ENCODE measurements around the gene ATAD3B. TPM values are rescaled to one million over a fixed set of nuclear protein-coding genes. Genes with fewer than 3 reads are reported as not detected.
A peak's percentile ranks its signal among the peaks of the same experiment; 100 is the strongest.

The ATAD3B gene
- total RNA-seq, 1 experiment from 2014 or later: 62.9 TPM

- DNase-seq (ENCODE audit: low read depth, low spot score): no peak
- ChIA-PET RAD21 (ENCODE audit: low non-redundant PET in 1 of 2, low total read pairs in 2 of 2, uncharacterized antibody in 2 of 2, unreplicated experiment in 2 of 2) (interaction anchor here in 1 of 2 experiments (0.9 kb wide), 1 partner anchor 9 kb away, joined by 3 read pairs; no protein-coding TSS in a partner anchor), CTCF (no interaction called here), POLR2A (no interaction called here)
- Histone ChIP-seq H4K20me1 (ENCODE audit: insufficient read depth) (no peaks in the 10 kb centered on the region), H3K4me3 (replicated peaks in 1 of 2; ENCODE audit: low read depth in 1 of 2, low read length in 2 of 2) (no peak overlapping the region), H3K27ac (ENCODE audit: low read depth, low read length) (no peak overlapping the region), H3K9me2 (ENCODE audit: insufficient read depth) (no peaks in the 10 kb centered on the region), H3K4me2 (ENCODE audit: low read length) (no peak overlapping the region), H3K9ac (ENCODE audit: low read length) (no peak overlapping the region), H3K79me2 (ENCODE audit: insufficient read depth, low read length) (no peaks in the 10 kb centered on the region), H3K4me1 (ENCODE audit: control insufficient read depth in 1 of 2, insufficient read depth in 2 of 2, low read length in 2 of 2) (peaks cover 23 to 50% of the 10 kb centered on the region in 2 experiments), H3K27me3 (ENCODE audit: insufficient read depth, low read length) (no peaks in the 10 kb centered on the region), H3K9me3 (ENCODE audit: control insufficient read depth in 1 of 2, insufficient read depth in 1 of 2, low read depth in 1 of 2, low read length in 2 of 2) (no peaks in the 10 kb centered on the region), H3K36me3 (ENCODE audit: control insufficient read depth in 1 of 2, insufficient read depth in 2 of 2, low read length in 2 of 2) (no peaks in the 10 kb centered on the region), H2AFZ (ENCODE audit: low read depth, low read length, poor library complexity, severe bottlenecking) (no peak overlapping the region)
- TF ChIP-seq POLR2A (IDR thresholded peaks at IDR 0.05; ENCODE audit: borderline replicate concordance, extremely low read depth, insufficient read depth, insufficient read length) (no peak), CBX3 (IDR thresholded peaks at IDR 0.05; ENCODE audit: low read depth) (no peak), CEBPB (IDR thresholded peaks at IDR 0.05; ENCODE audit: low read depth) (no peak), JUND (IDR thresholded peaks at IDR 0.05) (no peak), TCF7L2 (IDR thresholded peaks at IDR 0.05; ENCODE audit: borderline replicate concordance, extremely low read depth, insufficient read depth, insufficient read length) (no peak), ZNF274 (IDR thresholded peaks at IDR 0.05; ENCODE audit: low read depth, low read length) (no peak), SP1 (IDR thresholded peaks at IDR 0.05; ENCODE audit: low read depth) (no peak), ATF3 (IDR thresholded peaks at IDR 0.05) (no peak), ZFX (IDR thresholded peaks at IDR 0.05) (no peak)
- ATAC-seq: no peak
- intact Hi-C loops (cut with micrococcal nuclease): no loop called here
- no TSS peak for BruUV-seq (replicated peaks)
Observed at GRCh38 chr1:1425426-1425752, 46.2 kb upstream of the ATAD3B start.

GRCh38 chr1:1425753-1426495 is 45.6 kb upstream of the ATAD3B start:
- no TSS peak for BruUV-seq (replicated peaks)
- intact Hi-C loops (cut with micrococcal nuclease): no loop called here
- no peak overlapping the region for H3K27ac ChIP-seq (ENCODE audit: low read depth, low read length)
- RAD21 ChIA-PET (ENCODE audit: low non-redundant PET in 1 of 2, low total read pairs in 2 of 2, uncharacterized antibody in 2 of 2, unreplicated experiment in 2 of 2): no interaction called here
- no peaks in the 10 kb centered on the region for H3K9me2 ChIP-seq (ENCODE audit: insufficient read depth)
- ATAC-seq (peak; percentile 30; the same call in 1 of the 2 replicates), DNase-seq (ENCODE audit: low read depth, low spot score) (no peak)
- POLR2A ChIA-PET: no interaction called here
- TF ChIP-seq TCF7L2 (IDR thresholded peaks at IDR 0.05; ENCODE audit: borderline replicate concordance, extremely low read depth, insufficient read depth, insufficient read length): no peak
- no peak for TF ChIP-seq FOSL1 (IDR thresholded peaks at IDR 0.05; ENCODE audit: low read depth)
- TF ChIP-seq POLR2A (IDR thresholded peaks at IDR 0.05; ENCODE audit: borderline replicate concordance, extremely low read depth, insufficient read depth, insufficient read length): no peak
- H3K4me1 ChIP-seq (ENCODE audit: control insufficient read depth in 1 of 2, insufficient read depth in 2 of 2, low read length in 2 of 2): peaks cover 26 to 55% of the 10 kb centered on the region in 2 experiments
- CTCF ChIA-PET: no interaction called here
- no peak overlapping the region for H3K4me2 ChIP-seq (ENCODE audit: low read length)
- H4K20me1 ChIP-seq (ENCODE audit: insufficient read depth): no peaks in the 10 kb centered on the region
- H3K27me3 ChIP-seq (ENCODE audit: insufficient read depth, low read length): no peaks in the 10 kb centered on the region
- H3K4me3 ChIP-seq (replicated peaks in 1 of 2; ENCODE audit: low read depth in 1 of 2, low read length in 2 of 2): no peak overlapping the region
- H3K9me3 ChIP-seq (ENCODE audit: control insufficient read depth in 1 of 2, insufficient read depth in 1 of 2, low read depth in 1 of 2, low read length in 2 of 2): no peaks in the 10 kb centered on the region
- H2AFZ ChIP-seq (ENCODE audit: low read depth, low read length, poor library complexity, severe bottlenecking): no peak overlapping the region
- no peaks in the 10 kb centered on the region for H3K79me2 ChIP-seq (ENCODE audit: insufficient read depth, low read length)
- no peaks in the 10 kb centered on the region for H3K36me3 ChIP-seq (ENCODE audit: control insufficient read depth in 1 of 2, insufficient read depth in 2 of 2, low read length in 2 of 2)
- no peak overlapping the region for H3K9ac ChIP-seq (ENCODE audit: low read length)
